Measurements from ENCODE around the gene BYSL.

GRCh38 chr6:41909727-41910126 is 11.6 kb upstream of the BYSL start:
- TF ChIP-seq FOSL2 (IDR thresholded peaks at IDR 0.05): no peak
- TF ChIP-seq FOSL2 (CRISPR knock-in tag; IDR thresholded peaks at IDR 0.05): no peak
- no peak for TF ChIP-seq POLR2A (IDR thresholded peaks at IDR 0.05; ENCODE audit: low read length)
- no peak for TF ChIP-seq CTCF (IDR thresholded peaks at IDR 0.05)
- TF ChIP-seq FOSB (CRISPR knock-in tag; IDR thresholded peaks at IDR 0.05): no peak
- no peak for TF ChIP-seq RCOR1 (IDR thresholded peaks at IDR 0.05; ENCODE audit: low read depth, low read length)
- TF ChIP-seq TP53 (CRISPR knock-in tag; IDR thresholded peaks at IDR 0.05): no peak
- TF ChIP-seq, protein P1, sequence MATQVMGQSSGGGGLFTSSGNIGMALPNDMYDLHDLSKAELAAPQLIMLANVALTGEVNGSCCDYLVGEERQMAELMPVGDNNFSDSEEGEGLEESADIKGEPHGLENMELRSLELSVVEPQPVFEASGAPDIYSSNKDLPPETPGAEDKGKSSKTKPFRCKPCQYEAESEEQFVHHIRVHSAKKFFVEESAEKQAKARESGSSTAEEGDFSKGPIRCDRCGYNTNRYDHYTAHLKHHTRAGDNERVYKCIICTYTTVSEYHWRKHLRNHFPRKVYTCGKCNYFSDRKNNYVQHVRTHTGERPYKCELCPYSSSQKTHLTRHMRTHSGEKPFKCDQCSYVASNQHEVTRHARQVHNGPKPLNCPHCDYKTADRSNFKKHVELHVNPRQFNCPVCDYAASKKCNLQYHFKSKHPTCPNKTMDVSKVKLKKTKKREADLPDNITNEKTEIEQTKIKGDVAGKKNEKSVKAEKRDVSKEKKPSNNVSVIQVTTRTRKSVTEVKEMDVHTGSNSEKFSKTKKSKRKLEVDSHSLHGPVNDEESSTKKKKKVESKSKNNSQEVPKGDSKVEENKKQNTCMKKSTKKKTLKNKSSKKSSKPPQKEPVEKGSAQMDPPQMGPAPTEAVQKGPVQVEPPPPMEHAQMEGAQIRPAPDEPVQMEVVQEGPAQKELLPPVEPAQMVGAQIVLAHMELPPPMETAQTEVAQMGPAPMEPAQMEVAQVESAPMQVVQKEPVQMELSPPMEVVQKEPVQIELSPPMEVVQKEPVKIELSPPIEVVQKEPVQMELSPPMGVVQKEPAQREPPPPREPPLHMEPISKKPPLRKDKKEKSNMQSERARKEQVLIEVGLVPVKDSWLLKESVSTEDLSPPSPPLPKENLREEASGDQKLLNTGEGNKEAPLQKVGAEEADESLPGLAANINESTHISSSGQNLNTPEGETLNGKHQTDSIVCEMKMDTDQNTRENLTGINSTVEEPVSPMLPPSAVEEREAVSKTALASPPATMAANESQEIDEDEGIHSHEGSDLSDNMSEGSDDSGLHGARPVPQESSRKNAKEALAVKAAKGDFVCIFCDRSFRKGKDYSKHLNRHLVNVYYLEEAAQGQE (IDR thresholded peaks at IDR 0.05): no peak
- TF ChIP-seq, protein P2, sequence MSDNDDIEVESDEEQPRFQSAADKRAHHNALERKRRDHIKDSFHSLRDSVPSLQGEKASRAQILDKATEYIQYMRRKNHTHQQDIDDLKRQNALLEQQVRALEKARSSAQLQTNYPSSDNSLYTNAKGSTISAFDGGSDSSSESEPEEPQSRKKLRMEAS (IDR thresholded peaks at IDR 0.05): no peak
- no peak for TF ChIP-seq MAZ (IDR thresholded peaks at IDR 0.05; ENCODE audit: borderline replicate concordance, low read depth, low read length)
- TF ChIP-seq CHD4 (IDR thresholded peaks at IDR 0.05; ENCODE audit: borderline replicate concordance): no peak
- no peak for TF ChIP-seq MAFK (IDR thresholded peaks at IDR 0.05; ENCODE audit: partially characterized antibody)
